HEK293 (cell line): Measurements from ENCODE around the gene ANO3.
A peak's percentile ranks its signal among the peaks of the same experiment; 100 is the strongest.
"Not testable (repeated sequence)": the region's sequence is repeated elsewhere in the genome, so short reads cannot be mapped to it uniquely, and the experiment has no call there.

Experiments
- CTCF ChIA-PET: fragments of 350-600 bp; formaldehyde crosslinking; extraction: SDS; loops from one replicate; lab custom pipeline; 2021; ENCODE audit warnings: antibody characterized with exemption; lab: Yijun Ruan, JAX
- POLR2A ChIA-PET: fragments of 300-600 bp; formaldehyde crosslinking; extraction: SDS; loops from one replicate; lab custom pipeline; 2020; ENCODE audit warnings: antibody characterized with exemption, inconsistent platforms; lab: Yijun Ruan, JAX
- H3K27ac ChIP-seq: fragments of 200-500 bp; sonication (Bioruptor generic); 2 replicates; pipeline ENCODE4 v1.5.1; 2014; ENCODE audit warnings: low read depth, low read length, control low read depth, inconsistent platforms; ENCODE audit errors: extremely low read depth
- H3K36me3 ChIP-seq, 2 experiments: fragments of 200-500 bp in 1 of 2; sonication (Bioruptor generic) in 1 of 2; 1 replicate in 1 of 2; 2 replicates in 1 of 2; pipeline ENCODE4 v1.5.1; 2014 to 2017; ENCODE audit warnings: inconsistent platforms in 2 of 2, low read length in 2 of 2; ENCODE audit not compliant: control insufficient read depth in 2 of 2, insufficient read depth in 1 of 2
- H3K4me1 ChIP-seq: fragments of 200-500 bp; sonication (Bioruptor generic); 2 replicates; pipeline ENCODE4 v1.5.1; 2014; ENCODE audit warnings: mild to moderate bottlenecking, low read length, inconsistent platforms; ENCODE audit not compliant: control insufficient read depth, insufficient read depth
- H3K4me3 ChIP-seq: 2 replicates; pipeline ENCODE4 v1.5.1; 2011; ENCODE audit warnings: low read depth, mild to moderate bottlenecking, control low read depth, low read length, moderate library complexity
- H3K9me3 ChIP-seq: fragments of 200-500 bp; sonication (Bioruptor generic); 2 replicates; pipeline ENCODE4 v1.5.1; 2014; ENCODE audit warnings: low read depth, low read length, inconsistent platforms; ENCODE audit not compliant: control insufficient read depth, insufficient read depth
- MEIS1 ChIP-seq: sonication (generic); formaldehyde crosslinking; IDR thresholded peaks from 2 replicates; pipeline ENCODE4 v1.8.1; 2022; ENCODE audit warnings: missing genetic modification reagents, mild to moderate bottlenecking, borderline replicate concordance
- SCRT2 ChIP-seq: fragments of 450-650 bp; formaldehyde crosslinking; IDR thresholded peaks from 2 replicates; pipeline ENCODE4 v1.5.1; 2016; ENCODE audit warnings: missing biosample characterization, missing genetic modification characterization
- TRIM28 ChIP-seq: IDR thresholded peaks from 2 replicates; pipeline ENCODE4 v1.6.1; 2011; ENCODE audit warnings: low read length, control low read depth, borderline replicate concordance
- ZFP37 ChIP-seq: fragments of 450-650 bp; formaldehyde crosslinking; IDR thresholded peaks from 2 replicates; pipeline ENCODE4 v1.5.1; 2016; ENCODE audit warnings: missing biosample characterization, missing genetic modification characterization
- ZIC2 ChIP-seq: fragments of 450-650 bp; formaldehyde crosslinking; IDR thresholded peaks from 2 replicates; pipeline ENCODE4 v1.5.1; 2016; ENCODE audit warnings: missing biosample characterization, missing genetic modification characterization
- ZNF549 ChIP-seq: fragments of 450-650 bp; IDR thresholded peaks from 2 replicates; pipeline ENCODE4 v1.5.1; 2018; ENCODE audit warnings: missing biosample characterization, missing genetic modification characterization, mild to moderate bottlenecking, inconsistent platforms, moderate library complexity
- ZNF654 ChIP-seq: fragments of 450-650 bp; formaldehyde crosslinking; IDR thresholded peaks from 2 replicates; pipeline ENCODE4 v1.5.1; 2016; ENCODE audit warnings: low read depth, missing biosample characterization, missing genetic modification characterization
- TF ChIP-seq, protein P1 (sequence below): fragments of 450-650 bp; formaldehyde crosslinking; IDR thresholded peaks from 2 replicates; pipeline ENCODE4 v1.5.1; 2017; ENCODE audit warnings: missing biosample characterization, missing genetic modification characterization
- TF ChIP-seq, protein P2 (sequence below): fragments of 450-650 bp; formaldehyde crosslinking; IDR thresholded peaks from 2 replicates; pipeline ENCODE4 v1.5.1; 2016; ENCODE audit warnings: missing biosample characterization, missing genetic modification characterization

The ANO3 gene

DNA sequence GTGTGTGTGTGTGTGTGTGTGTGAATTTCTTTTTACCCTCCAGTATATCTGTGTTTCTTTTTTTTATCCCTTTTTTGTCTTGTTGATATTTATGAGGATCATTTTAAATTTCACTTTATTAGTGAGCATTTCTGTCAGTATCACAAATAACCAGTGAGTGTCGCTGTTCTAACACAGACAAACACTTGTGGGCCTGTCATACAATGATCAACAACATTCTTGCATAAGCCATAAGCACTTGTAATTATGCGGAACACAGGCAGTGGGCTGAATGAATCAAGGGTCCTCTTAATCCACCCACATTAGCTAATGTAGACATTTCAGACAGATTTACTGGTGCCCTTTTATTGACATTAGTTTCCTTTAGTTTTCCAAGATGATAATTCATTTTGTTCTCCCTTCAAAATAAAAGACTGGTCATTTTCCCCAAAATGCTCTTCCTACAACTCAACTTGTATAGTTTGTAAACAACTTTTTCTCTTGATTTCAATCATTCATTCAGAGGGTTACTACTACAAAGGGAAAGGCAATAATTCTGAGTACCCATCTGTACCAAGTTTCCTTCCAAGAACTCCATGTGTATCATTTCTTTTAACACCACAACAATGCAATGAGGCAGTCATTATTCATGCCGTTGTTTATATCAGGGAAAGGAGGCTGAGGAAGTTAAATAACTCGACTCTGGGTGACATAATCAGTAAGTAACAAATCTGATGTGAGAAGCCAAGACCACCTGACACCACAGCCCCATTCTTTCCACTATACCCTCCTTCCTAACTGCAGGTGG, 34.5 kb upstream of the ANO3 start:
- peak; percentile 79 for TF ChIP-seq SCRT2 (tag by site-specific recombination)
- peak; percentile 85 for TF ChIP-seq ZNF654
- TF ChIP-seq ZIC2 = no peak
- no peak overlapping the region for H3K27ac ChIP-seq
- no peaks in the 10 kb centered on the region for H3K9me3 ChIP-seq
- no peaks in the 10 kb centered on the region for H3K36me3 ChIP-seq
- H3K4me1 ChIP-seq = no peaks in the 10 kb centered on the region
- ChIA-PET POLR2A (no interaction called here), CTCF (interaction anchor here (0.6 to 3.8 kb wide), 21 partner anchors 11 to 861 kb away, joined by 3 to 17 read pairs (median 3); no protein-coding TSS in a partner anchor)
- no peak overlapping the region for H3K4me3 ChIP-seq

DNA sequence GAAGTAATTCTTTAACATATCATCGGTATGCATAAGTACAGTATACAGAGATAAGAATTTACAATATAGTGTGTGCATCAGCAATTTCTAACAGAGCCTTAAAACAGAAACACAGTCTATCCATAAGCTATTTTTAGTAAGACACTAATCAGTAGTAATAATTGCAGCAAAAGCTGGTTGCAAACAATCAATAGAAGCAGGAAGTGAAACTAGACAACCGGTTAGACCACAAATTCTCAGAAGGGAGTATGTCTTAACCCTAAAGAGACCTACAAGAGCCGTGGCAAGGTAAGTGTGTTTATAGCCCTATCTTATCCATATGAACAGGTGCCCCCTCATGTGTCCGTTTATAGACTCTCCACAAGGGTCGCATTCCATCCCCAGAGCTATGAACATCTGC, 15.6 kb upstream of the ANO3 start:
- CTCF ChIA-PET, POLR2A ChIA-PET: not testable (repeated sequence)

DNA sequence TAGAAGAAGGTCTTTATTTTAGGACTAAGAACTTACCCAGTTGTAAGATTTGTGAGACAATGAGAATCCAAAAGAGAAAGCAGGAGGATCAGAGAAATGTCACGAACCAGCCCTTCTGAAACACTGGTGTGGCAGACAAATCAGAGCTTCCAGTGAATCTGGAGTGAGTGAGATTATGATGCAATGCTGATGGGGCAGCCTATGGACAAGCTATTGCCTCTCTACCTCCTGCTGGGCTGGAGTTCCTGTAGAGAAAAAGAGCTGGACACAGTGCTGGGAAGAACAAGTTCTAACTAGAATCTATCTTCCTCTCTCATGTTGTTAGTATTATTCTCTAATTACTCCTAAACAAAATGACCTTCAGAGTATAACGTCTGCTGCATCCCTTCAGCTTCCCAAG, 12.0 kb upstream of the ANO3 start:
- CTCF ChIA-PET = interaction anchor here (0.5 to 1.8 kb wide), 4 partner anchors 12 to 233 kb away, joined by 3 to 6 read pairs (median 4); partner anchors contain the start of gene ANO3
- H3K27ac ChIP-seq = no peak overlapping the region
- no peaks in the 10 kb centered on the region for H3K4me1 ChIP-seq
- no peaks in the 10 kb centered on the region for H3K36me3 ChIP-seq
- H3K9me3 ChIP-seq = no peaks in the 10 kb centered on the region
- H3K4me3 ChIP-seq = no peak overlapping the region
- POLR2A ChIA-PET = no interaction called here
- TF ChIP-seq TRIM28 (peak; percentile 48; the same call in 1 of the 2 replicates), ZNF549 (tag by site-specific recombination) (no peak), ZFP37 (no peak)

More for the DNA sequence above, 15.6 kb upstream of the ANO3 start:
- H3K4me1 ChIP-seq, H3K27ac ChIP-seq, H3K4me3 ChIP-seq, H3K9me3 ChIP-seq, H3K36me3 ChIP-seq: not testable (repeated sequence)

DNA sequence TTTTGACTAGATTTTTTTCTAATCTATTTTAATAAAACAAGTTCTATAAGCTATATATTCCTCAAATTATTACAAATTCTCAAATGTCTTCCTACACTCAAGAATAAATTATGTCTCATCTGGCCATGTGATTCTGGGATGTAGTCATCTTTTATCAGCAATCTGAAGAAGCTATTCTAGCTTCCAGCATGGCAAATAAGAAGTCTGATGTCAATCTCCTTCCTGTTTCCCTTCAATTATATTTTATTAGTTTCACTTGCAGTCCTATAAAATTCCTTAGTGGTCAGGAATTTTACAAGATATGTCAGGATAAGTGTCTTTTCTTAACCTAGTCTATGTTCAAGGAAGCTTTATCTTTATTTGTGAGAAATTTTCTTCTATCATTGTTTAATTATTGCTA, 10.4 kb upstream of the ANO3 start:
- CTCF ChIA-PET = no interaction called here
- no peak overlapping the region for H3K4me3 ChIP-seq
- TF ChIP-seq, protein P1, sequence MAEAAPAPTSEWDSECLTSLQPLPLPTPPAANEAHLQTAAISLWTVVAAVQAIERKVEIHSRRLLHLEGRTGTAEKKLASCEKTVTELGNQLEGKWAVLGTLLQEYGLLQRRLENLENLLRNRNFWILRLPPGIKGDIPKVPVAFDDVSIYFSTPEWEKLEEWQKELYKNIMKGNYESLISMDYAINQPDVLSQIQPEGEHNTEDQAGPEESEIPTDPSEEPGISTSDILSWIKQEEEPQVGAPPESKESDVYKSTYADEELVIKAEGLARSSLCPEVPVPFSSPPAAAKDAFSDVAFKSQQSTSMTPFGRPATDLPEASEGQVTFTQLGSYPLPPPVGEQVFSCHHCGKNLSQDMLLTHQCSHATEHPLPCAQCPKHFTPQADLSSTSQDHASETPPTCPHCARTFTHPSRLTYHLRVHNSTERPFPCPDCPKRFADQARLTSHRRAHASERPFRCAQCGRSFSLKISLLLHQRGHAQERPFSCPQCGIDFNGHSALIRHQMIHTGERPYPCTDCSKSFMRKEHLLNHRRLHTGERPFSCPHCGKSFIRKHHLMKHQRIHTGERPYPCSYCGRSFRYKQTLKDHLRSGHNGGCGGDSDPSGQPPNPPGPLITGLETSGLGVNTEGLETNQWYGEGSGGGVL (tag by site-specific recombination) = no peak
- TF ChIP-seq, protein P2, sequence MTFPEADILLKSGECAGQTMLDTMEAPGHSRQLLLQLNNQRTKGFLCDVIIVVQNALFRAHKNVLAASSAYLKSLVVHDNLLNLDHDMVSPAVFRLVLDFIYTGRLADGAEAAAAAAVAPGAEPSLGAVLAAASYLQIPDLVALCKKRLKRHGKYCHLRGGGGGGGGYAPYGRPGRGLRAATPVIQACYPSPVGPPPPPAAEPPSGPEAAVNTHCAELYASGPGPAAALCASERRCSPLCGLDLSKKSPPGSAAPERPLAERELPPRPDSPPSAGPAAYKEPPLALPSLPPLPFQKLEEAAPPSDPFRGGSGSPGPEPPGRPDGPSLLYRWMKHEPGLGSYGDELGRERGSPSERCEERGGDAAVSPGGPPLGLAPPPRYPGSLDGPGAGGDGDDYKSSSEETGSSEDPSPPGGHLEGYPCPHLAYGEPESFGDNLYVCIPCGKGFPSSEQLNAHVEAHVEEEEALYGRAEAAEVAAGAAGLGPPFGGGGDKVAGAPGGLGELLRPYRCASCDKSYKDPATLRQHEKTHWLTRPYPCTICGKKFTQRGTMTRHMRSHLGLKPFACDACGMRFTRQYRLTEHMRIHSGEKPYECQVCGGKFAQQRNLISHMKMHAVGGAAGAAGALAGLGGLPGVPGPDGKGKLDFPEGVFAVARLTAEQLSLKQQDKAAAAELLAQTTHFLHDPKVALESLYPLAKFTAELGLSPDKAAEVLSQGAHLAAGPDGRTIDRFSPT (tag by site-specific recombination) = peak; percentile 41; the same call in 1 of the 2 replicates
- TF ChIP-seq MEIS1 = no peak
- H3K36me3 ChIP-seq = no peaks in the 10 kb centered on the region
- no peaks in the 10 kb centered on the region for H3K4me1 ChIP-seq
- POLR2A ChIA-PET = no interaction called here
- H3K27ac ChIP-seq = no peak overlapping the region
- no peaks in the 10 kb centered on the region for H3K9me3 ChIP-seq
